ENCODE results near the gene AUTS2.

- TF ChIP-seq, protein P1, sequence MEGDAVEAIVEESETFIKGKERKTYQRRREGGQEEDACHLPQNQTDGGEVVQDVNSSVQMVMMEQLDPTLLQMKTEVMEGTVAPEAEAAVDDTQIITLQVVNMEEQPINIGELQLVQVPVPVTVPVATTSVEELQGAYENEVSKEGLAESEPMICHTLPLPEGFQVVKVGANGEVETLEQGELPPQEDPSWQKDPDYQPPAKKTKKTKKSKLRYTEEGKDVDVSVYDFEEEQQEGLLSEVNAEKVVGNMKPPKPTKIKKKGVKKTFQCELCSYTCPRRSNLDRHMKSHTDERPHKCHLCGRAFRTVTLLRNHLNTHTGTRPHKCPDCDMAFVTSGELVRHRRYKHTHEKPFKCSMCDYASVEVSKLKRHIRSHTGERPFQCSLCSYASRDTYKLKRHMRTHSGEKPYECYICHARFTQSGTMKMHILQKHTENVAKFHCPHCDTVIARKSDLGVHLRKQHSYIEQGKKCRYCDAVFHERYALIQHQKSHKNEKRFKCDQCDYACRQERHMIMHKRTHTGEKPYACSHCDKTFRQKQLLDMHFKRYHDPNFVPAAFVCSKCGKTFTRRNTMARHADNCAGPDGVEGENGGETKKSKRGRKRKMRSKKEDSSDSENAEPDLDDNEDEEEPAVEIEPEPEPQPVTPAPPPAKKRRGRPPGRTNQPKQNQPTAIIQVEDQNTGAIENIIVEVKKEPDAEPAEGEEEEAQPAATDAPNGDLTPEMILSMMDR (IDR thresholded peaks at IDR 0.05; ENCODE audit: insufficient read depth, low read length, poor library complexity, severe bottlenecking) = no peak
- TF ChIP-seq EZH2phosphoT487 (conservative IDR thresholded peaks at IDR 0.05; ENCODE audit: low read length) = no peak
These were observed 981.9 kb downstream of the AUTS2 start for GRCh38 chr7:70580161-70580560.

Data from SU-DHL-6 (cell line).